NCI-H1417 (cell line): ENCODE results near the gene KLHL25.

Experiments used
- DNase-seq, 3 experiments: peaks; one replicate each; lab custom pipeline; 2025; lab: John Stamatoyannopoulos, UW

Gene KLHL25

DNA sequence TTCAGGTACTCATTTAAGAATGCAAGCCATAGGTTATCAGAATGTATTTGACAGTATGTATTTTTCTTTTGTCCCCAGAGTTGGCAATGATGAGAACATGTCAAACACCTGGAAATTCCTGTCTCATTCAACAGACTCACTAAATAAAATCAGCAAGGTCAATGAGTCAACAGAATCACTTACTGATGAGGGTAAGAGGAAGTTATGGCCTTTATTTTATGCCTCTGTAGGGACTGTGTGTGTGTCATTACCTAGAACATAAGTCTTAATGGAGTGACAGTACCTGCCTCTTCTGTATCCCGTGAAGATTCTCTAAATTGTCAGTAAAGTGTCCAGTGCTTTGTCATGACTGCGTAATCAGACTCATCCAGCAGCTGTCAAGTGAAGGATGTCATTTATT is 77.5 kb downstream of the KLHL25 start:
- DNase-seq = peak in 1 of 3 experiments; percentile 24

- no peak for DNase-seq
Measured at GRCh38 chr15:85716261-85716660, 78.5 kb downstream of the KLHL25 start.

DNA sequence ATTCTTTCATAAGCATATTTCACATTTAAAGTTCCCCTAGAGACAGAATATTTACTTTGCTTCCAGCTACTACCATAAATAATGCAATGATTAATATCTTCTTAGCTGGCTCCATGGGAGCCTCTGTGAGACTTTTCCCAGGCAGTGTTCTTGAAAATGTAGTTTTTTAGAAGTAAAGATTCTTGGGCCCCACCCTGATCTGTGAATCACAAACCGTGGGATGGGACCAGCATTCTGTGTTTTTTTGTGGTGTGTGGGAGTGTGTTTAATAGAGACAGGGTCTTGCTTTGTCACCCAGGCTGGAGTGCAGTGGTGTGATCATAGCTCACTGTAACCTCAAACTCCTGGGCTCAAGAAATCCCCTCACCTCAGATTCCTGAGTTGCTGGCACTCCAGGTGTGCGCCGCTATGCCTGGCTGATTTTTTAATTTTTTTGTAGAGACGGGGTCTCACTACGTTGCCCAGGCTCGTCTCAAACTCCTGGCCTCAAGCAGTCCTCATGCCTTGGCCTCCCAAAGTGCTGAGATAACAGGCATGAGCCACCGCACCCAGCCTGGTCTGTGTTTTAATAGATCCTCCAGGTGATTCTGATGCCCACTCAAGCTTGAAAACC is 83.0 kb downstream of the KLHL25 start:
- DNase-seq = no peak

DNA sequence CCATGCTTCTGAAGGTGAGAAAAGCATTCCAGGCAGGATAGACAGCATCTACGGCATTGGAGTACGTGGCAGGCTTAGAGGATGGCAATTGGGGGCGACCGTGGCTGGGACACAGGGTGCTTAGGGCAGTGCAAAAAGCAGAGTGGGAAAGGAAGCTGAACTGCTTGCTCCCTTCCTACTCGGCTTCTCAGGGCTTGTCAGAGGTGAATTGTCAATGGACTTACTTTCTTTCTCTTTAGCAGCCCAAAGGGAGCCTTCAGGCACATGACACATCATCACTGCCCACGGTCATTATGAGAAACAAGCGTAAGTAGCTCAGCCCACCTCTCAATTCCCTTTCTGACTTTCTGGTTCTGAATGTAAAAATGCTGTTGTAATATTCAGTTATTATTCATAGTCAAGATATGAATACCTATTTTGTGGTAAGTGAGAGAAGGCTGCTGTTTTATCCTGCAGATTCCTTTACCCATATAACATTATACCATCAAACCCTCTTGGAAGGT is 84.3 kb downstream of the KLHL25 start:
- DNase-seq = no peak
